Naive thymus-derived CD4-positive, alpha-beta T cell (primary cell): ENCODE measurements around the gene STYXL1. TPM values are rescaled to one million over a fixed set of nuclear protein-coding genes. Genes with fewer than 3 reads are reported as not detected.

Source experiments
- ATAC-seq: fragments of 150-1000 bp; cut with Tn5 transposase; 2 replicates; pipeline ENCODE4 v1.10.0; 2021; ENCODE audit warnings: mild to moderate bottlenecking, moderate library complexity
- CTCF ChIA-PET: fragments of 350-600 bp; sonication (Branson Sonifier 250); formaldehyde crosslinking; loops from one replicate; lab custom pipeline; 2021; ENCODE audit warnings: antibody characterized with exemption; lab: Charles Lee
- POLR2A ChIA-PET: fragments of 350-600 bp; sonication (Branson Sonifier 250); formaldehyde crosslinking; loops from one replicate; lab custom pipeline; 2021; ENCODE audit warnings: antibody characterized with exemption, inconsistent platforms; lab: Charles Lee
- DNase-seq, 9 donors: peaks; one replicate each; pipeline versions ENCODE4 v3.0.0 to v3.0.0-alpha.2; 2020 to 2022; ENCODE audit warnings: mixed read lengths in 1 of 9
- H3K27ac ChIP-seq: one replicate; pipeline ENCODE4 v1.7.0; 2013; ENCODE audit warnings: mild to moderate bottlenecking, low read depth, low read length, moderate library complexity
- H3K27me3 ChIP-seq, 2 donors: one replicate each; pipeline ENCODE4 v1.7.0; 2013; ENCODE audit warnings: low read length in 2 of 2, mild to moderate bottlenecking in 2 of 2, moderate library complexity in 2 of 2; ENCODE audit not compliant: control insufficient read depth in 2 of 2, insufficient read depth in 2 of 2
- H3K36me3 ChIP-seq, 3 experiments: 1 replicate in 2 of 3; 2 replicates in 1 of 3; pipeline ENCODE4 v1.7.0; 2013; ENCODE audit warnings: low read length in 3 of 3, mild to moderate bottlenecking in 3 of 3, moderate library complexity in 1 of 3; ENCODE audit not compliant: insufficient read depth in 3 of 3, control insufficient read depth in 2 of 3
- H3K4me1 ChIP-seq, 2 donors: one replicate each; pipeline ENCODE4 v1.7.0; 2013; ENCODE audit warnings: low read length in 2 of 2, mild to moderate bottlenecking in 2 of 2, moderate library complexity in 1 of 2; ENCODE audit not compliant: control insufficient read depth in 2 of 2, insufficient read depth in 2 of 2
- H3K4me3 ChIP-seq: 2 replicates; pipeline ENCODE4 v1.7.0; 2013; ENCODE audit warnings: mild to moderate bottlenecking, low read length
- H3K9me3 ChIP-seq, 3 experiments: 1 replicate in 2 of 3; 2 replicates in 1 of 3; pipeline ENCODE4 v1.7.0; 2013; ENCODE audit warnings: low read length in 3 of 3; ENCODE audit not compliant: control insufficient read depth in 2 of 3
- H3K27ac Mint-ChIP-seq, 9 donors: one replicate each; pipeline ENCODE4 v1.8.0; 2020 to 2022; ENCODE audit warnings: mixed read lengths in 9 of 9, mild to moderate bottlenecking in 8 of 9, moderate library complexity in 5 of 9, inconsistent platforms in 2 of 9
- H3K27me3 Mint-ChIP-seq, 5 donors: one replicate each; pipeline ENCODE4 v1.8.0; 2021 to 2022; ENCODE audit warnings: mixed read lengths in 5 of 5, mild to moderate bottlenecking in 1 of 5
- H3K36me3 Mint-ChIP-seq, 5 donors: one replicate each; pipeline ENCODE4 v1.8.0; 2020 to 2022; ENCODE audit warnings: mixed read lengths in 5 of 5, mild to moderate bottlenecking in 3 of 5, inconsistent platforms in 1 of 5
- H3K4me1 Mint-ChIP-seq, 7 donors: one replicate each; pipeline ENCODE4 v1.8.0; 2020 to 2022; ENCODE audit warnings: mixed read lengths in 7 of 7, mild to moderate bottlenecking in 3 of 7, inconsistent platforms in 1 of 7
- H3K4me3 Mint-ChIP-seq, 10 donors: one replicate each; pipeline ENCODE4 v1.8.0; 2020 to 2022; ENCODE audit warnings: mild to moderate bottlenecking in 10 of 10, mixed read lengths in 10 of 10, moderate library complexity in 6 of 10, inconsistent platforms in 2 of 10
- H3K9me3 Mint-ChIP-seq, 11 donors: one replicate each; pipeline ENCODE4 v1.8.0; 2020 to 2022; ENCODE audit warnings: mixed read lengths in 11 of 11, mild to moderate bottlenecking in 4 of 11, inconsistent platforms in 1 of 11, moderate library complexity in 1 of 11
- intact Hi-C, 2 donors: fragments of 100-400 bp; cut with micrococcal nuclease; formaldehyde crosslinking; loops; one replicate each; pipeline ENCODE4 v1.15.1; 2023
- polyA plus RNA-seq, 2 donors: library from polyadenylated mRNA; unstranded; fragments of 300-500 nt; fragmentation: Illumina TruSeq; gene quantifications; one replicate each; pipeline ENCODE4 v1.2.3, GENCODE V29; 2021
- total RNA-seq, 6 experiments: library from RNA in 5 of 6; stranded (reverse) in 5 of 6; gene quantifications; 1 replicate in 5 of 6; 2 replicates in 1 of 6; pipeline ENCODE4 v1.2.3 and lab custom pipeline; 2021 to 2026

The STYXL1 gene
- total and polyA plus RNA-seq, 7 experiments from 2014 or later, result 11.3 to 45.5 (median 21.7) TPM

GRCh38 chr7:75994388-75995051, 53.3 kb downstream of the STYXL1 start, which contains the start of gene TMEM120A:
Gene TMEM120A (minus strand): TSS chr7:75994595. CDS start chr7:75994570, 25 bp downstream.
- peak; percentile 87 to 98 (median 92) for DNase-seq
- Histone ChIP-seq H3K36me3 (peaks cover 0 to 8% (median 0%) of the 10 kb centered on the region in 3 experiments), H3K9me3 (no peaks in the 10 kb centered on the region), H3K4me1 (peaks cover 6 to 10% of the 10 kb centered on the region in 2 donors), H3K27me3 (no peaks in the 10 kb centered on the region), H3K4me3 (peak within 1 kb of the TSS; percentile 84), H3K27ac (peak within 1 kb of the TSS; percentile 80)
- intact Hi-C loops, result loop anchor here (1.0 kb wide), 6 partner anchors 15 to 256 kb away; partner anchors contain the start of genes MDH2 (in 2 of the 2), POR (in 2 of the 2) and HIP1 (in 1 of the 2)
- Mint-ChIP-seq H3K4me3 (peak within 1 kb of the TSS; percentile 62 to 82 (median 76)), H3K36me3 (peaks cover 0 to 21% (median 4%) of the 10 kb centered on the region in 5 donors), H3K9me3 (peaks cover 0 to 1% (median 0%) of the 10 kb centered on the region in 11 donors), H3K27ac (peak within 1 kb of the TSS in 5 of 9 donors; percentile 48 to 65 (median 55)), H3K27me3 (no peaks in the 10 kb centered on the region), H3K4me1 (peaks cover 12 to 37% (median 34%) of the 10 kb centered on the region in 7 donors)
- peak; percentile 99 for ATAC-seq
- ChIA-PET POLR2A (interaction anchor here (1.0 to 1.9 kb wide), 3 partner anchors 53 to 116 kb away, joined by 4 to 7 read pairs (median 5); partner anchors contain the start of genes MDH2, RHBDD2 and STYXL1), CTCF (no interaction called here)

- DNase-seq (peak in 2 of 9 donors; percentile 13 to 20), ATAC-seq (peak; percentile 9)
- Mint-ChIP-seq H3K9me3 (peaks cover 0 to 1% (median 0%) of the 10 kb centered on the region in 11 donors), H3K27ac (peak overlapping the region in 4 of 9 donors; percentile 23 to 55 (median 46)), H3K4me1 (peaks cover 12 to 40% (median 34%) of the 10 kb centered on the region in 7 donors), H3K4me3 (peak overlapping the region; percentile 58 to 82 (median 74)), H3K27me3 (no peaks in the 10 kb centered on the region), H3K36me3 (peaks cover 0 to 18% (median 4%) of the 10 kb centered on the region in 5 donors)
- Histone ChIP-seq H3K27me3 (no peaks in the 10 kb centered on the region), H3K36me3 (peaks cover 0 to 8% (median 0%) of the 10 kb centered on the region in 3 experiments), H3K27ac (peak overlapping the region; percentile 80), H3K9me3 (no peaks in the 10 kb centered on the region), H3K4me3 (peak overlapping the region; percentile 84), H3K4me1 (peaks cover 6 to 10% of the 10 kb centered on the region in 2 donors)
- ChIA-PET CTCF (interaction anchor here (1.1 kb wide), 1 partner anchor 65 kb away, joined by 5 read pairs; no protein-coding TSS in a partner anchor), POLR2A (interaction anchor here (1.1 to 1.9 kb wide), 2 partner anchors 10 to 54 kb away, joined by 3 to 7 read pairs; partner anchors contain the start of genes MDH2 and STYXL1)
- intact Hi-C loops, result loop anchor here (1.0 kb wide), 6 partner anchors 15 to 256 kb away; partner anchors contain the start of genes MDH2 (in 2 of the 2), POR (in 2 of the 2) and HIP1 (in 1 of the 2)
Measured at GRCh38 chr7:75993689-75994387, 54.0 kb downstream of the STYXL1 start.

- POLR2A ChIA-PET, result no interaction called here
- intact Hi-C loops, result no loop called here
- no peak overlapping the region for H3K4me3 Mint-ChIP-seq
Measured at GRCh38 chr7:75992083-75992755, 55.6 kb downstream of the STYXL1 start.

GRCh38 chr7:75991531-75992082, 56.2 kb downstream of the STYXL1 start:
- peaks cover 0 to 26% (median 0%) of the 10 kb centered on the region in 3 experiments for H3K36me3 ChIP-seq
- H3K27ac ChIP-seq, result no peak overlapping the region
- H3K27me3 ChIP-seq, result no peaks in the 10 kb centered on the region
- Mint-ChIP-seq H3K4me1 (peaks cover 12 to 30% (median 23%) of the 10 kb centered on the region in 7 donors), H3K27me3 (no peaks in the 10 kb centered on the region), H3K36me3 (peaks cover 0 to 9% (median 3%) of the 10 kb centered on the region in 5 donors), H3K9me3 (peaks cover 0 to 1% (median 0%) of the 10 kb centered on the region in 11 donors), H3K4me3 (no peak overlapping the region), H3K27ac (peak overlapping the region in 1 of 9 donors; percentile 28)
- no peak overlapping the region for H3K4me3 ChIP-seq
- POLR2A ChIA-PET, result no interaction called here
- H3K9me3 ChIP-seq, result no peaks in the 10 kb centered on the region
- CTCF ChIA-PET, result no interaction called here
- DNase-seq (no peak), ATAC-seq (no peak)
- peaks cover 6 to 10% of the 10 kb centered on the region in 2 donors for H3K4me1 ChIP-seq
- intact Hi-C loops, result no loop called here

More at GRCh38 chr7:75992083-75992755, 55.6 kb downstream of the STYXL1 start:
- H3K36me3 ChIP-seq, result peaks cover 0 to 19% (median 0%) of the 10 kb centered on the region in 3 experiments
- no peak overlapping the region for H3K27ac ChIP-seq
- CTCF ChIA-PET, result no interaction called here
- peaks cover 6 to 10% of the 10 kb centered on the region in 2 donors for H3K4me1 ChIP-seq
- Mint-ChIP-seq H3K36me3 (peaks cover 0 to 9% (median 3%) of the 10 kb centered on the region in 5 donors), H3K4me1 (peaks cover 12 to 34% (median 29%) of the 10 kb centered on the region in 7 donors), H3K27ac (peak overlapping the region in 1 of 9 donors; percentile 28), H3K27me3 (no peaks in the 10 kb centered on the region), H3K9me3 (peaks cover 0 to 1% (median 0%) of the 10 kb centered on the region in 11 donors)
- ATAC-seq (no peak), DNase-seq (no peak)
- H3K4me3 ChIP-seq, result no peak overlapping the region
- no peaks in the 10 kb centered on the region for H3K9me3 ChIP-seq
- H3K27me3 ChIP-seq, result no peaks in the 10 kb centered on the region

- H3K4me3 ChIP-seq, result no peak overlapping the region
- CTCF ChIA-PET, result interaction anchor here (0.7 kb wide), 1 partner anchor 330 kb away, joined by 7 read pairs; no protein-coding TSS in a partner anchor
- H3K27ac ChIP-seq, result no peak overlapping the region
- intact Hi-C loops, result no loop called here
- H3K4me1 ChIP-seq, result peaks cover 2 to 6% of the 10 kb centered on the region in 2 donors
- no peaks in the 10 kb centered on the region for H3K9me3 ChIP-seq
- H3K36me3 ChIP-seq, result peaks cover 0 to 41% (median 0%) of the 10 kb centered on the region in 3 experiments
- peaks cover 0 to 1% (median 0%) of the 10 kb centered on the region in 11 donors for H3K9me3 Mint-ChIP-seq
- H3K4me3 Mint-ChIP-seq, result peak overlapping the region in 1 of 10 donors; percentile 53
- no peaks in the 10 kb centered on the region for H3K27me3 Mint-ChIP-seq
- H3K27me3 ChIP-seq, result no peaks in the 10 kb centered on the region
- POLR2A ChIA-PET, result no interaction called here
- peaks cover 11 to 27% (median 16%) of the 10 kb centered on the region in 7 donors for H3K4me1 Mint-ChIP-seq
- peaks cover 0 to 9% (median 0%) of the 10 kb centered on the region in 5 donors for H3K36me3 Mint-ChIP-seq
- peak overlapping the region in 6 of 9 donors; percentile 3 to 73 (median 62) for H3K27ac Mint-ChIP-seq
- ATAC-seq (no peak), DNase-seq (no peak)
Measured at GRCh38 chr7:75989500-75990388, 58.1 kb downstream of the STYXL1 start.
